H1 (cell line): ENCODE results near the gene ANKS1A.

Source experiments
- CHD1 ChIP-seq: IDR thresholded peaks from 2 replicates; pipeline ENCODE4 v1.6.1; 2012; ENCODE audit warnings: low read depth, low read length, improper control_type of control experiment
- CTCF ChIP-seq, 3 experiments: IDR thresholded peaks; 1 replicate in 2 of 3; 2 replicates in 1 of 3; pipeline versions ENCODE4 v1.5.1 to v1.6.1; 2011; ENCODE audit warnings: low read length in 3 of 3, mild to moderate bottlenecking in 3 of 3, inconsistent platforms in 2 of 3, low read depth in 1 of 3, moderate library complexity in 1 of 3; ENCODE audit not compliant: insufficient read depth in 1 of 3; ENCODE audit errors: control extremely low read depth in 1 of 3
- NRF1 ChIP-seq: IDR thresholded peaks from 2 replicates; pipeline ENCODE4 v1.6.1; 2011; ENCODE audit warnings: mild to moderate bottlenecking, low read depth, low read length, improper control_type of control experiment
- POLR2AphosphoS5 ChIP-seq: IDR thresholded peaks from 2 replicates; pipeline ENCODE4 v1.6.1; 2011; ENCODE audit warnings: low read depth, low read length
- ZNF274 ChIP-seq: IDR thresholded peaks from 2 replicates; pipeline ENCODE4 v1.7.0; 2012; ENCODE audit warnings: low read length, borderline replicate concordance; ENCODE audit errors: extremely low read depth

DNA sequence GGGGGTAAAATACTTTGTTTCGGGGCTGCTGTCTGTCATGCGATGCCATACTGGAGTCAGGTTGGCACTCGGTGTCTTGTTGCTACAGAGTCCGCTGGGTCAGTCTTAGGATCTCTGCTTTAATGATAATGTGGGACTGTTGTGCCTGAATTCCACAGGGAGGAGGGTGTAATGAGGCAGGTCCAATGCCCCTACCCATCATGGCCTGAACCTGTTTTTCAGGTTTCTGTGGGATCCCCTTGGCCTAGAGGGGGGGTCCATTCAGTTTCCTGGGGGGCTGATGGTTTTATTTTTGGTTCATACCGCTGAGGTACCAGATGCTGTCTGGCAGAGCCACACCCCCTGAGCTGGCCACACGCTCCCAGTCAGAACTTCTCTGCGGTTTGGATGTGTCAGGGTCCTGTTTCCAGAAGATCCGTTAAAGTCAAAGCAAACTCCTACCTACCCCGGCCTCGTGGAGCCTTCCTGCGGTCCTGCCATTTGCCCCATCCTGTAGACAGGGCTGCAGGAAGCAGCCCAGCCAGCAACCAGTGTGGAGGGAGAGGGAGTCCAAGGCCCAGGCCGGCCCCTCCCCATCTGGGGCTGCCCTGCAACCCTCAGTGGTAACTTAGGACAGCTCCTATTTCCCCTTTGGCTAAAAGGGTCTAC, 182.4 kb downstream of the ANKS1A start:
- TF ChIP-seq ZNF274: no peak
- TF ChIP-seq CTCF (IDR thresholded peaks at IDR 0.05; ENCODE audit: control extremely low read depth in 1 of 3, insufficient read depth in 1 of 3, low read depth in 1 of 3, low read length in 3 of 3): no peak
- no peak for TF ChIP-seq CHD1
- no peak for TF ChIP-seq NRF1
- no peak for TF ChIP-seq POLR2AphosphoS5
